Heart right ventricle (tissue), 16 donors: ENCODE results near the gene ASXL1. TPM values are rescaled to one million over a fixed set of nuclear protein-coding genes. Genes with fewer than 3 reads are reported as not detected.

Experiments used
- ATAC-seq, 8 donors: fragments of 200-7000 bp; cut with Tn5 transposase; one replicate each; pipeline ENCODE4 v1.9.1; 2020; ENCODE audit warnings: mild to moderate bottlenecking in 8 of 8, moderate library complexity in 8 of 8, moderate number of reproducible peaks in 1 of 8
- DNase-seq, 2 donors: peaks; one replicate each; pipeline ENCODE4 v3.0.0-alpha.2; 2020
- H3K27ac ChIP-seq, 10 donors: fragments of 200-600 bp; sonication (generic) in 2 of 10; one replicate each; pipeline versions ENCODE4 v1.5.0 to v1.8.0; 2020 to 2022; ENCODE audit warnings: mild to moderate bottlenecking in 3 of 10
- H3K27me3 ChIP-seq, 7 donors: fragments of 200-600 bp; one replicate each; pipeline ENCODE4 v1.8.0; 2021 to 2022; ENCODE audit warnings: mild to moderate bottlenecking in 2 of 7
- H3K36me3 ChIP-seq, 9 donors: fragments of 200-600 bp; sonication (generic) in 1 of 9; one replicate each; pipeline versions ENCODE4 v1.5.0 to v1.8.0; 2020 to 2022; ENCODE audit warnings: mild to moderate bottlenecking in 2 of 9
- H3K4me1 ChIP-seq, 9 donors: fragments of 200-600 bp; sonication (generic) in 1 of 9; one replicate each; pipeline versions ENCODE4 v1.5.0 to v1.8.0; 2020 to 2022; ENCODE audit warnings: mild to moderate bottlenecking in 4 of 9
- H3K4me3 ChIP-seq, 10 donors: fragments of 200-600 bp; sonication (generic) in 2 of 10; one replicate each; pipeline versions ENCODE4 v1.5.0 to v1.8.0; 2020 to 2022; ENCODE audit warnings: mild to moderate bottlenecking in 7 of 10, moderate library complexity in 2 of 10
- H3K9me3 ChIP-seq, 11 donors: fragments of 200-600 bp in 10 of 11; sonication (generic) in 2 of 11; one replicate each; pipeline versions ENCODE4 v1.5.0 to v1.8.0; 2013 to 2022; ENCODE audit warnings: mild to moderate bottlenecking in 2 of 11, control low read depth in 1 of 11, moderate library complexity in 1 of 11
- CTCF ChIP-seq, 9 donors: fragments of 200-600 bp; sonication (generic) in 2 of 9; IDR thresholded peaks; one replicate each; pipeline versions ENCODE4 v1.5.0 to v1.8.0; 2021 to 2022; ENCODE audit warnings: antibody characterized with exemption in 9 of 9, mild to moderate bottlenecking in 5 of 9, moderate library complexity in 1 of 9
- WGBS, 2 donors: extraction: QIAGEN DNeasy Blood & Tissue Kit; methylation state at CpG; one replicate each; pipeline ENCODE4 v1.1.7; 2013; ENCODE audit warnings: inconsistent platforms in 1 of 2; 5-methylcytosine and 5-hydroxymethylcytosine counted together
- intact Hi-C, 10 donors: fragments of 100-400 bp; cut with DNase I; formaldehyde crosslinking; loops; one replicate each; pipeline versions ENCODE4 v1.11.1 to v1.14.2; 2022
- polyA plus RNA-seq, 2 donors: library from polyadenylated mRNA; stranded (reverse); fragments of 200-250 nt; gene quantifications; one replicate each; pipeline ENCODE4 v1.2.3, GENCODE V29; 2013
- total RNA-seq, 10 donors: library from RNA; stranded (reverse); fragmentation: NEBNext Ultra II Directional in 3 of 10; extraction: Animal tissue kit (Norgen Biotek cat#: 25700) in 3 of 10; gene quantifications; one replicate each; pipeline versions ENCODE4 v1.2.1 to v1.2.4, GENCODE V29; 2021 to 2023
- donor health status: Arrhythmogenic right ventricular cardiomyopathy.
- donor health status: ischemic (EF 13 %, LVEDD 7.1; RV severe dilation, severe dysfunction).
- donor health status: healthy with polysubstance abuse.
- donor health status: DM: no; HTN: yes; CAD: no.
- donor health status: DM: no; HTN: no; CAD: no.
- donor health status: ischemic (EF 25% LVEDD 6.9; RV normal size, moderate dysfunction).
- donor health status: ischemic (EF 25% LVEDD 5.7; RV mildly dilated, moderate dysfunction).
- donor health status: healthy.
- donor health status: DM: yes; HTN: yes; CAD: no.
- donor health status: Ischemic cardiomyopathy.
- donor health status: ischemic (EF 35%, LVEDD 5.7; RV mildly dilated, moderate dysfunction).
- donor health status: nonischemic (EF 11% LVEDD 7.7; RV severe dilation, severe dysfunction).
- donor health status: DM: yes; HTN: yes; CAD: no.
- donor health status: PGD.
- donor health status: ischemic (EF 29% LVEDD 5.4; RV normal size, mild dysfunction).
- donor health status: nonischemic (EF 23%, LVEDD 6.1; RV moderate dilation, normal function).

ASXL1 gene
- total and polyA plus RNA-seq, 12 donors: 10.0 to 39.4 (median 28.2) TPM

- no peak for DNase-seq
- Histone ChIP-seq H3K27ac (no peak overlapping the region), H3K27me3 (no peaks in the 10 kb centered on the region), H3K4me1 (peaks cover 0 to 35% (median 16%) of the 10 kb centered on the region in 9 donors), H3K9me3 (no peaks in the 10 kb centered on the region), H3K4me3 (no peak overlapping the region), H3K36me3 (peaks cover 0 to 21% (median 3%) of the 10 kb centered on the region in 9 donors)
- no peak for TF ChIP-seq CTCF (IDR thresholded peaks at IDR 0.05)
- no peak for ATAC-seq
- intact Hi-C loops: no loop called here
- 87 to 90% methylated on average over 2 of the region's 2 CpGs for WGBS, 2 donors
Measured at GRCh38 chr20:32411955-32412706, 54.0 kb downstream of the ASXL1 start.

- Histone ChIP-seq H3K4me1 (peaks cover 0 to 29% (median 16%) of the 10 kb centered on the region in 9 donors), H3K36me3 (peaks cover 0 to 5% (median 0%) of the 10 kb centered on the region in 9 donors), H3K9me3 (no peaks in the 10 kb centered on the region), H3K4me3 (no peak overlapping the region), H3K27ac (no peak overlapping the region), H3K27me3 (no peaks in the 10 kb centered on the region)
- DNase-seq (no peak), ATAC-seq (no peak)
- TF ChIP-seq CTCF (IDR thresholded peaks at IDR 0.05): no peak
- 62 to 66% methylated on average over 2 of the region's 2 CpGs for WGBS, 2 donors
- intact Hi-C loops: no loop called here
Measured at GRCh38 chr20:32415494-32415893, 57.4 kb downstream of the ASXL1 start.

- no peak for TF ChIP-seq CTCF (IDR thresholded peaks at IDR 0.05)
- DNase-seq: no peak
- peaks cover 0 to 5% (median 0%) of the 10 kb centered on the region in 9 donors for H3K36me3 ChIP-seq
- peaks cover 0 to 29% (median 16%) of the 10 kb centered on the region in 9 donors for H3K4me1 ChIP-seq
- H3K27me3 ChIP-seq: no peaks in the 10 kb centered on the region
- H3K27ac ChIP-seq: no peak overlapping the region
- 84 to 88% methylated on average over 2 of the region's 2 CpGs for WGBS, 2 donors
- no peaks in the 10 kb centered on the region for H3K9me3 ChIP-seq
- H3K4me3 ChIP-seq: no peak overlapping the region
- ATAC-seq: no peak
- intact Hi-C loops: no loop called here
Measured at GRCh38 chr20:32416206-32416605, 58.1 kb downstream of the ASXL1 start.

GRCh38 chr20:32418376-32418775 is 60.2 kb downstream of the ASXL1 start:
- Histone ChIP-seq H3K27ac (no peak overlapping the region), H3K9me3 (no peaks in the 10 kb centered on the region), H3K4me3 (no peak overlapping the region), H3K36me3 (peaks cover 0 to 4% (median 0%) of the 10 kb centered on the region in 9 donors), H3K4me1 (peaks cover 0 to 22% (median 15%) of the 10 kb centered on the region in 9 donors), H3K27me3 (no peaks in the 10 kb centered on the region)
- intact Hi-C loops: no loop called here
- 89 to 96% methylated on average over 2 of the region's 2 CpGs for WGBS, 2 donors
- ATAC-seq: no peak
- no peak for DNase-seq
- TF ChIP-seq CTCF (IDR thresholded peaks at IDR 0.05): no peak
